Stimulated activated CD4-positive, alpha-beta T cell treated with anti-CD3 and anti-CD28 coated beads, Interleukin-15, amount 100 ng/mL, for 24 hours (primary cell): ENCODE data around the gene RNF157.

ENCODE experiments used
- DNase-seq: peaks from one replicate; pipeline ENCODE4 v3.0.0-alpha.2; 2020

Gene RNF157

GRCh38 chr17:76270127-76270592 lies 29.9 kb upstream of the RNF157 start:
- DNase-seq, result peak; percentile 54

DNA sequence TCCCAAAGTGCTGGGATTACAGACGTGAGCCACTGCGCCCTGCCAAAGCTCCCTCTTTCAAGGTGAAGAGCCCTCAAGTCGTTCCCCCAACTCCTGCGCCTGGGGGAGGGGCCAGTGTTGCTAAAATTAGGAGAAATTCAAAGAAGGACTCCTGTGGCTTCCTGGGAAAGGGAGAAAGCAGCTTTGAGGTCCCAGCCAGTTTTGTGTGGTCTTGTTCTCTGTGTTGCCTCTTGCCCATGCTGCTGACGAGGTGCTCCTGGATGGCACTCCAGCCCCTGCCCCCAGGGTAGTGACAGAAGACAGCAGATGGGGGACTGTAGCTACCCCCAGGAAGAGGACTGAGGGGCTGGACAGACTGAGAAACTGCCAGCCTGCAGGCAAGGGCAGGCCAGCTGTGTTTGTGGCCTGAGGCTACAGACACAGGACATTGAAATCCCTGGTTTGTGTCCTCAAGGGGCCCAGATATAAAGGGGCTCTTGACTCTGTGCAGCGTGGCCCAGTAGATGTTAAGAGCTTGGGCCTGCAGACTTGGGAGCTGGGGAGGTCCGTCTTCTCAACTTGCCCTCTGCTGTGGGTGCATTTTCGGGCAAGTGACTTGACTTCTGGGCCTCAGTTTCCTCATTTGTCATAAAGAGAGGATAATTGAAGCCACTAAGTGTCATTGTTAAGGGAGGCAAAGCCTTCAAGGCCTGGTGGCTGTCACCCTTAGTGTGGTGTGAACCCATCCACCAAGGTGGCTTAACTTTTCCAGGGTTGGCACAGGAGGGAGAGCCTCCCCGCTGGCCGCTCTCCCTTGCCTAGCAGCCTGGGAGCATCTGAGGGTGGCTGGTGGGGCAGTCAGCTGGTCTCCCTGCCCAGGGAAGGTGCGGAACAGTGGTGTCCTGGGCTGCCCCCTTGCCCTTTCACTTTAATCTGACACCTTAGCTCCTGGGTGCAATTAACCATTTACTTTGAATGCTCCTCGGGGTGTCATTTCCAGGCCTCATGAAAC lies 29.0 kb upstream of the RNF157 start:
- peak; percentile 29 for DNase-seq

DNA sequence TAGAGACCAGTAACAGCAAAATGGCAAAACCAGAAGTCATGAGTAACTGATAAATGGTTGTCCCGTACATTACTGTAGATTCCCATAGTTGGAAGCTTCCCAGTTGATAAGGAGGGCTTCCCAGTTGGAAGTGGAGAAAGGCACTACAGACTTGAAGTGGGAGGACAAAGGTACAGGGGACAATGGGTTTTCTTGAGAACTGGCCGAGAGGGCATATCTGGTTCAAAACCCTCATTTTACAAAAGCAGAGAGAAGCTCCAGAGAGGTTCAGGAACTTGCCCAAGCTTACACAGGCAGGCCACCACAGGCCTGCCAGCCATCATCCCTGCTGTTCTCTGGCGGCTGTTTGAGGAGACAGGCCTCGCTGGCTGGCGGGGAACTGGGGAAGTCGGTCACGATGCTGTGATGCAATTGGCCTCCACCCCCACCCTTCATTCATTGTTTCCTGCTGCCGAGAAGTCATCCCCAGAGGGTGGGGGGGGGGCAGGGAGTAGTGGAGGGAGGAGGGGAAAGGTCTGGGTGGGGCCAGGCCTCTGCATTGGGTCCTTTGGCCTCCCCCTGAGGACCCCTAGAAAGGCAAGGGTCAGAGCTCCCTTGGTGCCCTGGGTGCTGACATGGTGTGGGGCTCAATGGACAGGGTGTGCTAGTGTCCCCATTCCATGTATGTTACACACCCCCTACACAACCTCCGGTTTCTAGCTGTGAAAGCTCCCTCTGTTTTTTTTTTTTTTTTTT lies 27.9 kb upstream of the RNF157 start:
- DNase-seq, result peak; percentile 87

GRCh38 chr17:76267581-76268001 lies 27.3 kb upstream of the RNF157 start:
- DNase-seq, result peak; percentile 48

DNA sequence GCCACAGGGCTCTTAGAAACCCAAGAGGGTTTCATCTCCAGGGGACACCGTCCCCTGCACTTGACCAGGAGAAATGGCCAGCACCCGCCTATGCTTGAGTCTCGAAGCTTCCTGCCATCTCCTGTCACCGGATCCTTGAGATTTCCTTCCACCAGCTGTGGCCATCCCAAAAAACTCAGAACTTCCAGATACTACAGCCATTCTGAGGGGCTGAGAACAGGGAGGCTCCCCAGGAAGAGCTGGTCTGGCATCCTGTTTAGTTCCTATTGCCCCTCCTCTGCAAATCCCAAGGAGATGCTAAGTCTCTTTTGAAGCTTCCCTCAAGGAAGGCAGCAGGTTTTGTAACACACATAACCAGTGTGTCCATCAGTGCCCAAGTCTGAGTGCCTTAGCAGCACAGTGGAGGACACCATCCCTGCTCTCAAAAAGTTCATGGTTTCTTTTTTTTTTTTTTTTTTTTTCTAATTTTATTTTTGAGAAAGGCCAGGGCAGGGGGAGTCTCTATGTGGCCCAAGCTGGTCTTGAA lies 26.8 kb upstream of the RNF157 start:
- DNase-seq, result peak; percentile 8

DNA sequence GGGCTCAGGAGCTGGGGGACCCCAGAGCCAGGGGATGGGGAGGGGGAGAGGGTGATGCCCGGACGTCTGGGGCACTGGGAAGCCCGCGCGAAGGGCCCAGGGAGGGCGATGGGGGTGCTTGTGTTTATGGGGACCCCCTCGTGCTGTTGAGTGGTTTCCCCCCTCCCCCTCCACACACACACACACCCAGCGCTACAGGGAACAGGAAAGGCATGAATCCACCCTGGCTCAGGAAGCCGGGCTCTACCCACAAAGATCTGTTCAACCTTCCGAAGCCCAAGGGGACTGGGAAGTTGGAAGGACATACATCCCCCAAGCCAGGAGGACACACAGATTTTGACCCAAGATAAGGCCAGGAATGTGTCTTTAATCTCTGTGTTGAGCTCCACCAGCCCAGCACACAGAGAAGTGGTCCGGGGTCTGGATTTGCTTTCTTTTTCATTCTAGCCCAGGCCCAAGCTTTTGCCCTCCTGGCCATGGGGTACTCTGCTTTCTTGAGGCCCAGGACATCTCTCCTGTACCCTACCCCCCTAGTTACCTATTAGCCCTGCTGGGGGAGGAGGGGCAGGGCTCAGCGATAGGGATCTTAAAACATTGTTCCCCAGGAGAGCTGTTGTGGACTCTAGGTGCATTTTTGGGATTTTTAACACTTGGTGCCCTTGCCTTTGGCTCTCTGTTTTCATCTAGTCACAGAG lies 26.1 kb upstream of the RNF157 start:
- peak; percentile 47 for DNase-seq

- DNase-seq, result peak; percentile 70
Observed at GRCh38 chr17:76265624-76266243, 25.4 kb upstream of the RNF157 start.

GRCh38 chr17:76264755-76265623 lies 24.7 kb upstream of the RNF157 start, which contains the start of gene UBALD2:
UBALD2 (plus strand) TSS chr17:76265348; CDS start chr17:76265506, 158 bp downstream.
- peak; percentile 99 for DNase-seq

DNA sequence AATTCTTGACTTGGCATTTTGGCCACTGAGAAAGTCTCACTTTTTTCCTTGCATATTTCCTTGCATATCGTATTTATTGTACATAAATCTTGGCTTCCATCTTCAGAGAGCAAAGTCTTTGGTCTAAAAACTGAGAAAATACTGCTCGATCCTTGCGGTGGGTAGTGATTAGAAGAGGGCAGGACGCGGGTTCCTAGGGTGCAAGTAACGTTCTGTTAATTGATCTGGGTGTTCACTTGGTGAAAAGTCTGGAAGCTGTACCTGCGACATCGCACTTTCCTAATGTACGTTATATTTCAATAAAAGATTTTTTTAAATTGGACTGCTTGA lies 24.1 kb upstream of the RNF157 start:
- peak; percentile 33 for DNase-seq

DNA sequence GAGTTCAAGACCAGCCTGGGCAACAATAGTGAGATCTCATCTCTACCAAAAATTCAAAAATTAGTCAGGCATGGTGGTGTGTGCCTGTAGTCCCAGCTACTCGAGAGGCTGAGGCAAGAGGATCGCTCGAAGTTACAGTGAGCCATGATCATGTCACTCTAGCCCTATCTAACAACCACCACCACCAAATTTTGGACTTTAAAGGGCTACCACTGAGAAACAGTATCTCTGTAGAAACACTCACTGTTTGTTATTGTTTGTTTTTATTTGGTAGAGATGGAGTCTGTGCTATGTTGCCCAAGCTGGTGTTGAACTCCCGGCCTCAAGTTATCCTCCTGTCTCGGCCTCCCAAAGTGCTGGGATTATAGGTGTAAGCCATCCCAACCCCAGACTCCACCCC lies 23.6 kb upstream of the RNF157 start:
- no peak for DNase-seq

GRCh38 chr17:76262732-76263344 lies 22.5 kb upstream of the RNF157 start:
- DNase-seq, result peak; percentile 27

- no peak for DNase-seq
Observed at GRCh38 chr17:76261421-76262215, 21.3 kb upstream of the RNF157 start.

DNA sequence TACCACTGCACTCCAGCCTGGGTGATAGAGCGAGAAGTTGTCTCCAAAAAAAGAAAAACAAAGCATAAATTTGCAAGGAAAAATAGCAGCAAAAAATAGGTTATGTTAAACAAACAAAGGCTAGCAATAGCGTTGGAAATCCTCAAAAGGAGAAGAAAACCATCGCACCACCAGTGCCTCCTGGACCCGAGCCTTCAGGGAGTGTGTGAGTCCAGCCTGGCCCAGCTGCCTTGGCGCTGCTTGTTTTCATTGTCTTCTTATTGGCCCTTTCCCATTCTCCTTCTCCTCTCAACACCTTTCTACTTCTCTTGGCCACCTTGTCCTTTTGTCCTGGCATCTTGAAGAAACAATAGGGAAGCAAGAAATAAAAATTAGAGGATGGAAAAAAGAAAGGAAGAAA lies 20.4 kb upstream of the RNF157 start:
- DNase-seq, result no peak

- no peak for DNase-seq
Observed at GRCh38 chr17:76260220-76260619, 19.9 kb upstream of the RNF157 start.

GRCh38 chr17:76256430-76257050 lies 16.2 kb upstream of the RNF157 start:
- DNase-seq, result peak; percentile 46

- DNase-seq, result no peak
Observed at GRCh38 chr17:76255801-76256429, 15.6 kb upstream of the RNF157 start.

- no peak for DNase-seq
Observed at GRCh38 chr17:76254275-76254674, 14.0 kb upstream of the RNF157 start.

- no peak for DNase-seq
Observed at GRCh38 chr17:76253841-76254240, 13.5 kb upstream of the RNF157 start.
